Measurements from ENCODE around the gene LRRFIP2.

Gene LRRFIP2

GRCh38 chr3:37029516-37030163 lies 144.7 kb downstream of the LRRFIP2 start:
- no peak for DNase-seq (ENCODE audit: low spot score)
- Histone ChIP-seq H3K23ac (ENCODE audit: low read depth, low read length, poor library complexity) (no peak overlapping the region), H3K18ac (ENCODE audit: low read length) (no peak overlapping the region), H3K4me3 (ENCODE audit: low read length in 2 of 2) (no peak overlapping the region), H2AK5ac (ENCODE audit: low read depth, low read length) (no peak overlapping the region), H3K9ac (ENCODE audit: low read depth, low read length, poor library complexity) (no peak overlapping the region), H2BK5ac (ENCODE audit: low read length) (no peak overlapping the region), H3K27me3 (ENCODE audit: control insufficient read depth in 3 of 3, insufficient read depth in 3 of 3, low read depth in 1 of 3, low read length in 3 of 3) (no peaks in the 10 kb centered on the region), H2BK15ac (ENCODE audit: low read length) (no peak overlapping the region), H3K79me1 (ENCODE audit: low read depth, low read length) (no peaks in the 10 kb centered on the region), H3K4me2 (ENCODE audit: insufficient read depth, low read length, poor library complexity, severe bottlenecking) (no peak overlapping the region), H3K9me3 (replicated peaks in 1 of 2; ENCODE audit: control insufficient read depth in 2 of 2, insufficient read depth in 1 of 2, low read depth in 1 of 2, low read length in 2 of 2) (peaks cover 0 to 9% of the 10 kb centered on the region in 2 donors), H3K27ac (replicated peaks; ENCODE audit: low read length) (no peak overlapping the region), H2BK120ac (ENCODE audit: low read depth, low read length) (no peak overlapping the region), H4K8ac (ENCODE audit: low read depth, low read length) (no peak overlapping the region), H3K36me3 (replicated peaks in 1 of 2; ENCODE audit: control insufficient read depth in 2 of 2, insufficient read depth in 2 of 2, low read length in 2 of 2) (peaks cover 24 to 100% of the 10 kb centered on the region in 2 donors), H3K4me1 (ENCODE audit: control insufficient read depth in 2 of 2, insufficient read depth in 1 of 2, low read depth in 1 of 2, low read length in 2 of 2) (no peaks in the 10 kb centered on the region), H4K91ac (ENCODE audit: low read depth, low read length, poor library complexity) (no peak overlapping the region), H3K4ac (ENCODE audit: low read length) (no peak overlapping the region), H2BK12ac (ENCODE audit: low read length) (no peak overlapping the region), H3K14ac (ENCODE audit: low read length) (no peak overlapping the region), H2AFZ (ENCODE audit: low read length) (no peak overlapping the region)

GRCh38 chr3:37029111-37029510 lies 145.3 kb downstream of the LRRFIP2 start:
- Histone ChIP-seq H2AK5ac (ENCODE audit: low read depth, low read length) (no peak overlapping the region), H3K4me2 (ENCODE audit: insufficient read depth, low read length, poor library complexity, severe bottlenecking) (no peak overlapping the region), H3K36me3 (replicated peaks in 1 of 2; ENCODE audit: control insufficient read depth in 2 of 2, insufficient read depth in 2 of 2, low read length in 2 of 2) (peaks cover 26 to 100% of the 10 kb centered on the region in 2 donors), H2BK15ac (ENCODE audit: low read length) (no peak overlapping the region), H3K79me1 (ENCODE audit: low read depth, low read length) (no peaks in the 10 kb centered on the region), H4K91ac (ENCODE audit: low read depth, low read length, poor library complexity) (no peak overlapping the region), H4K8ac (ENCODE audit: low read depth, low read length) (no peak overlapping the region), H3K4ac (ENCODE audit: low read length) (no peak overlapping the region), H2BK5ac (ENCODE audit: low read length) (no peak overlapping the region), H3K4me3 (ENCODE audit: low read length in 2 of 2) (no peak overlapping the region), H2BK12ac (ENCODE audit: low read length) (no peak overlapping the region), H3K14ac (ENCODE audit: low read length) (no peak overlapping the region), H3K27me3 (ENCODE audit: control insufficient read depth in 3 of 3, insufficient read depth in 3 of 3, low read depth in 1 of 3, low read length in 3 of 3) (no peaks in the 10 kb centered on the region), H3K18ac (ENCODE audit: low read length) (no peak overlapping the region), H3K9me3 (replicated peaks in 1 of 2; ENCODE audit: control insufficient read depth in 2 of 2, insufficient read depth in 1 of 2, low read depth in 1 of 2, low read length in 2 of 2) (peaks cover 0 to 13% of the 10 kb centered on the region in 2 donors), H2BK120ac (ENCODE audit: low read depth, low read length) (no peak overlapping the region), H2AFZ (ENCODE audit: low read length) (no peak overlapping the region), H3K9ac (ENCODE audit: low read depth, low read length, poor library complexity) (no peak overlapping the region), H3K23ac (ENCODE audit: low read depth, low read length, poor library complexity) (no peak overlapping the region), H3K4me1 (ENCODE audit: control insufficient read depth in 2 of 2, insufficient read depth in 1 of 2, low read depth in 1 of 2, low read length in 2 of 2) (no peaks in the 10 kb centered on the region), H3K27ac (replicated peaks; ENCODE audit: low read length) (no peak overlapping the region)
- DNase-seq (ENCODE audit: low spot score): no peak
- WGBS, 2 donors (ENCODE audit: extremely low coverage in 2 of 2, insufficient read length in 2 of 2, insufficient replicate concordance in 1 of 2): no CpG with 5 or more reads among the region's 1 CpG

- Histone ChIP-seq H3K4ac (ENCODE audit: low read length) (no peak overlapping the region), H2AK5ac (ENCODE audit: low read depth, low read length) (no peak overlapping the region), H4K91ac (ENCODE audit: low read depth, low read length, poor library complexity) (no peak overlapping the region), H2AFZ (ENCODE audit: low read length) (no peak overlapping the region), H3K4me3 (ENCODE audit: low read length in 2 of 2) (no peak overlapping the region), H3K9me3 (replicated peaks in 1 of 2; ENCODE audit: control insufficient read depth in 2 of 2, insufficient read depth in 1 of 2, low read depth in 1 of 2, low read length in 2 of 2) (peaks cover 0 to 18% of the 10 kb centered on the region in 2 donors), H3K27ac (replicated peaks; ENCODE audit: low read length) (no peak overlapping the region), H2BK5ac (ENCODE audit: low read length) (no peak overlapping the region), H2BK120ac (ENCODE audit: low read depth, low read length) (no peak overlapping the region), H2BK15ac (ENCODE audit: low read length) (no peak overlapping the region), H3K14ac (ENCODE audit: low read length) (no peak overlapping the region), H3K18ac (ENCODE audit: low read length) (no peak overlapping the region), H4K8ac (ENCODE audit: low read depth, low read length) (no peak overlapping the region), H3K4me2 (ENCODE audit: insufficient read depth, low read length, poor library complexity, severe bottlenecking) (no peak overlapping the region), H3K36me3 (replicated peaks in 1 of 2; ENCODE audit: control insufficient read depth in 2 of 2, insufficient read depth in 2 of 2, low read length in 2 of 2) (peaks cover 28 to 100% of the 10 kb centered on the region in 2 donors), H2BK12ac (ENCODE audit: low read length) (no peak overlapping the region), H3K4me1 (ENCODE audit: control insufficient read depth in 2 of 2, insufficient read depth in 1 of 2, low read depth in 1 of 2, low read length in 2 of 2) (no peaks in the 10 kb centered on the region), H3K9ac (ENCODE audit: low read depth, low read length, poor library complexity) (no peak overlapping the region), H3K79me1 (ENCODE audit: low read depth, low read length) (no peaks in the 10 kb centered on the region), H3K23ac (ENCODE audit: low read depth, low read length, poor library complexity) (no peak overlapping the region), H3K27me3 (ENCODE audit: control insufficient read depth in 3 of 3, insufficient read depth in 3 of 3, low read depth in 1 of 3, low read length in 3 of 3) (no peaks in the 10 kb centered on the region)
- no peak for DNase-seq (ENCODE audit: low spot score)
- WGBS, 2 donors (ENCODE audit: extremely low coverage in 2 of 2, insufficient read length in 2 of 2, insufficient replicate concordance in 1 of 2): no CpG with 5 or more reads among the region's 1 CpG
These were observed 146.1 kb downstream of the LRRFIP2 start for GRCh38 chr3:37028329-37028728.

GRCh38 chr3:37026851-37027250 lies 147.5 kb downstream of the LRRFIP2 start:
- Histone ChIP-seq H3K9me3 (replicated peaks in 1 of 2; ENCODE audit: control insufficient read depth in 2 of 2, insufficient read depth in 1 of 2, low read depth in 1 of 2, low read length in 2 of 2) (peaks cover 0 to 25% of the 10 kb centered on the region in 2 donors), H3K27ac (replicated peaks; ENCODE audit: low read length) (no peak overlapping the region), H3K36me3 (replicated peaks in 1 of 2; ENCODE audit: control insufficient read depth in 2 of 2, insufficient read depth in 2 of 2, low read length in 2 of 2) (peaks cover 37 to 100% of the 10 kb centered on the region in 2 donors), H3K18ac (ENCODE audit: low read length) (no peak overlapping the region), H2BK15ac (ENCODE audit: low read length) (no peak overlapping the region), H3K4me2 (ENCODE audit: insufficient read depth, low read length, poor library complexity, severe bottlenecking) (no peak overlapping the region), H2AK5ac (ENCODE audit: low read depth, low read length) (no peak overlapping the region), H3K14ac (ENCODE audit: low read length) (no peak overlapping the region), H3K79me1 (ENCODE audit: low read depth, low read length) (no peaks in the 10 kb centered on the region), H3K23ac (ENCODE audit: low read depth, low read length, poor library complexity) (no peak overlapping the region), H3K9ac (ENCODE audit: low read depth, low read length, poor library complexity) (no peak overlapping the region), H3K4ac (ENCODE audit: low read length) (no peak overlapping the region), H2BK120ac (ENCODE audit: low read depth, low read length) (no peak overlapping the region), H4K8ac (ENCODE audit: low read depth, low read length) (no peak overlapping the region), H3K27me3 (ENCODE audit: control insufficient read depth in 3 of 3, insufficient read depth in 3 of 3, low read depth in 1 of 3, low read length in 3 of 3) (no peaks in the 10 kb centered on the region), H3K4me1 (ENCODE audit: control insufficient read depth in 2 of 2, insufficient read depth in 1 of 2, low read depth in 1 of 2, low read length in 2 of 2) (no peaks in the 10 kb centered on the region), H2BK5ac (ENCODE audit: low read length) (no peak overlapping the region), H2BK12ac (ENCODE audit: low read length) (no peak overlapping the region), H4K91ac (ENCODE audit: low read depth, low read length, poor library complexity) (no peak overlapping the region), H2AFZ (ENCODE audit: low read length) (no peak overlapping the region), H3K4me3 (ENCODE audit: low read length in 2 of 2) (no peak overlapping the region)
- no CpG with 5 or more reads among the region's 5 CpGs for WGBS, 2 donors (ENCODE audit: extremely low coverage in 2 of 2, insufficient read length in 2 of 2, insufficient replicate concordance in 1 of 2)
- DNase-seq (ENCODE audit: low spot score): no peak
